GM10266 (cell line): ENCODE data around the gene WDR76.

Experiments
- DNase-seq: peaks from one replicate; pipeline ENCODE4 v3.0.0; 2012; ENCODE audit errors: extremely low spot score
- CTCF ChIP-seq: IDR thresholded peaks from 2 replicates; pipeline ENCODE4 v1.5.1; 2012; ENCODE audit warnings: mild to moderate bottlenecking, low read depth; ENCODE audit not compliant: control insufficient read depth, insufficient read depth; ENCODE audit errors: missing control alignments

WDR76 gene

GRCh38 chr15:43881944-43882343 lies 55.1 kb downstream of the WDR76 start:
- DNase-seq = no peak
- peak; percentile 37 for TF ChIP-seq CTCF

GRCh38 chr15:43883571-43883970 lies 56.8 kb downstream of the WDR76 start:
- DNase-seq = no peak
- no peak for TF ChIP-seq CTCF

- TF ChIP-seq CTCF = no peak
- DNase-seq = no peak
Observed at GRCh38 chr15:43886558-43886957, 59.8 kb downstream of the WDR76 start.

GRCh38 chr15:43887901-43888300 lies 61.1 kb downstream of the WDR76 start:
- no peak for DNase-seq

GRCh38 chr15:43889042-43889441 lies 62.2 kb downstream of the WDR76 start:
- no peak for DNase-seq
- no peak for TF ChIP-seq CTCF

More at GRCh38 chr15:43887901-43888300, 61.1 kb downstream of the WDR76 start:
- TF ChIP-seq CTCF = no peak

- no peak for DNase-seq
- no peak for TF ChIP-seq CTCF
Observed at GRCh38 chr15:43893956-43894355, 67.2 kb downstream of the WDR76 start.

- no peak for DNase-seq
- TF ChIP-seq CTCF = no peak
Observed at GRCh38 chr15:43895586-43895985, 68.8 kb downstream of the WDR76 start.

- no peak for TF ChIP-seq CTCF
- no peak for DNase-seq
Observed at GRCh38 chr15:43896543-43896942, 69.7 kb downstream of the WDR76 start.
